GM10248 (cell line): ENCODE results near the gene PTPRN2.

Source experiments
- CTCF ChIA-PET: fragments of 300-600 bp; sonication (Branson Sonifier 250); formaldehyde crosslinking; extraction: SDS; loops from one replicate; lab custom pipeline; 2021; ENCODE audit warnings: antibody characterized with exemption; lab: Yijun Ruan, JAX
- POLR2A ChIA-PET: fragments of 350-650 bp; sonication (Branson Sonifier 250); formaldehyde crosslinking; extraction: SDS; loops from one replicate; lab custom pipeline; 2020; ENCODE audit warnings: antibody characterized with exemption; lab: Yijun Ruan, JAX
- DNase-seq: peaks from one replicate; pipeline ENCODE4 v3.0.0; 2012; ENCODE audit errors: extremely low spot score
- CTCF ChIP-seq: IDR thresholded peaks from 2 replicates; pipeline ENCODE4 v1.5.1; 2012; ENCODE audit warnings: mild to moderate bottlenecking, low read depth; ENCODE audit errors: extremely low read depth, missing control alignments, control extremely low read depth

Gene PTPRN2

GRCh38 chr7:157844141-157844540 is 743.5 kb downstream of the PTPRN2 start:
- no peak for DNase-seq
- ChIA-PET POLR2A (no interaction called here), CTCF (no interaction called here)
- no peak for TF ChIP-seq CTCF

- TF ChIP-seq CTCF = no peak
- ChIA-PET CTCF (no interaction called here), POLR2A (no interaction called here)
- no peak for DNase-seq
Measured at GRCh38 chr7:157843336-157844140, 744.1 kb downstream of the PTPRN2 start.

GRCh38 chr7:157841773-157842370 is 745.8 kb downstream of the PTPRN2 start:
- no peak for TF ChIP-seq CTCF
- ChIA-PET POLR2A (no interaction called here), CTCF (no interaction called here)
- no peak for DNase-seq

- DNase-seq = no peak
- TF ChIP-seq CTCF = no peak
- POLR2A ChIA-PET = no interaction called here
- CTCF ChIA-PET = no interaction called here
Measured at GRCh38 chr7:157840914-157841772, 746.5 kb downstream of the PTPRN2 start.

- POLR2A ChIA-PET = no interaction called here
- CTCF ChIA-PET = no interaction called here
- DNase-seq = no peak
- TF ChIP-seq CTCF = no peak
Measured at GRCh38 chr7:157840174-157840913, 747.3 kb downstream of the PTPRN2 start.

- POLR2A ChIA-PET = no interaction called here
- TF ChIP-seq CTCF = no peak
- no peak for DNase-seq
- CTCF ChIA-PET = no interaction called here
Measured at GRCh38 chr7:157839672-157840167, 747.9 kb downstream of the PTPRN2 start.
